Adrenal gland (tissue), 5 donors: ENCODE measurements around the gene FOXN3.

Experiments
- CTCF ChIP-seq, 6 experiments: fragments of 450-650 bp in 4 of 6; fragments of 200-600 bp in 2 of 6; sonication (generic) in 1 of 6; IDR thresholded peaks; 1 replicate in 5 of 6; 2 replicates in 1 of 6; pipeline versions ENCODE4 v1.5.1 to v1.8.0; 2016 to 2021; ENCODE audit warnings: antibody characterized with exemption in 6 of 6, mild to moderate bottlenecking in 2 of 6, moderate library complexity in 1 of 6
- POLR2A ChIP-seq, 2 donors: fragments of 450-650 bp; IDR thresholded peaks; one replicate each; pipeline ENCODE4 v1.6.1; 2017; ENCODE audit warnings: antibody characterized with exemption in 2 of 2, mild to moderate bottlenecking in 2 of 2, moderate library complexity in 1 of 2
- donor health status: DM: no; HTN: no; CAD: no.

DNA sequence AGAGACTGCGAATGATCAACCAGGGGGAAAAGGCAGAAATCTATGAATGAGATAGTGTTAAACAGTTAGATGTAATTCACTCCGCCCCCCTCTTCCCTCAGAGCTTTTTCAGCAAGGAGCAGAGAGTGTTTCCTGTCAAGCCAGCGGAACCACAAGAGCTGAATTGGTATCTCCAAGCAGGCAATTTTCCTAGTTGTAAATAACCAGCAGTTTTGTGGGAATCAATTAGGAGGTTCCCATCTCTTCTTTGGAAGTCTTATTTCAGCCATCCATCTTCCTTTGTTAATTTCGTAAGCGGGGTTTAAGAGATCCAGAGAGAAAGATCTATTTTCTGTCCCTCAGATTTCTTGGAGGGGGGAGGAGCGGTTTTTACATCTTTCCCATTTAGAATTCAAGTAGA lies 178.0 kb downstream of the FOXN3 start:
- no peak for TF ChIP-seq CTCF (IDR thresholded peaks at IDR 0.05)
- TF ChIP-seq POLR2A (IDR thresholded peaks at IDR 0.05) = no peak
